Globus pallidus (tissue), 1 donor: ENCODE results near the gene TAT.
"Not testable (repeated sequence)": the region's sequence is repeated elsewhere in the genome, so short reads cannot be mapped to it uniquely, and the experiment has no call there.

Experiments
- DNase-seq: peaks from one replicate; pipeline ENCODE4 v3.0.0-alpha.2; 2015; ENCODE audit warnings: low spot score

TAT gene

DNA sequence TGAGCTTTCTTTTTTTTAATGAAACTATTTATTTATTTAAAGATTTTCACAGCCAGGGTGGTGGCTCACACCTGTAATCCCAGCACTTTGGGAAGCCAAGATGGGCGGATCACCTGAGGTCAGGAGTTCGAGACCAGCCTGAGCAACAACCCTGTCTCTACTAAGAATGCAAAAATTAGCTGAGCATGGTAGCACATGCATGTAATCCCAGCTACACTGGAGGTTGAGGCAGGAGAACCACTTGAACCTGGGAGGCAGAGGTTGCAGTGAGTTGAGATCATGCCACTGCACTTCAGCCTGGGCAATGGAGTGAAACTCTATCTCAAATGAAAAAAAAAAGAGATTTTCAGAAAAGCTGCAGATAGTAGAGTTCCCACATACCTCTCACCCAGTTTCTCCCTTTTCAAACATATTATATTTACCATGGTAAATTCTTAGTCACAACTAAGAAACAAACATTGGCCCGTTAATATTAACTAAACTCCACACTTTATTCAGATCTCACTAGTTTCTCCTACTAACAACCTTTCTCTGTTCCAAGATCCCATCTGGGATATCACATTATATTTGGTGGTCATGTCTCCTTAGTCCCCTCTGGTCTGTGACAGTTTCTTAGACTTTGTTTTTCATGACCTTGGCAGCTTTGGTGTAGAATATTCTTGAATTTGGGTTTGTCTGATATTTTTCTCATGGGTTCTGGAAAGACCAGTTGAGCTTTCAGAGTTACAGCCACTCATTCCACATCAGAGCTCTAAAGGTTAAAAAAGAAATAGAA lies 7.8 kb upstream of the TAT start:
- DNase-seq = no peak

DNA sequence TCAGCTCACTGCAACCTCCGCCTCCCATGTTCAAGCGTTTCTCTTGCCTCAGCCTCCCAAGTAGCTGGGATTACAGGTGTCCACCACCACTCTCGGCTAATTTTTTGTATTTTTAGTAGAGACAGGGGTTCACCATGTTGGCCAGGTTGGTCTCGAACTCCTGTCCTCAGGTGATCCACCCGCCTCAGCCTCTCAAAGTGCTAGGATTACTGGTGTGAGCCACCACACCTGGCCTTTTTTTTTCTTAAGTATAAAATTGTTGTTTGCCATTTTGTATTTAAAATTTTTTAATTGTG lies 5.6 kb upstream of the TAT start:
- not testable (repeated sequence) for DNase-seq

DNA sequence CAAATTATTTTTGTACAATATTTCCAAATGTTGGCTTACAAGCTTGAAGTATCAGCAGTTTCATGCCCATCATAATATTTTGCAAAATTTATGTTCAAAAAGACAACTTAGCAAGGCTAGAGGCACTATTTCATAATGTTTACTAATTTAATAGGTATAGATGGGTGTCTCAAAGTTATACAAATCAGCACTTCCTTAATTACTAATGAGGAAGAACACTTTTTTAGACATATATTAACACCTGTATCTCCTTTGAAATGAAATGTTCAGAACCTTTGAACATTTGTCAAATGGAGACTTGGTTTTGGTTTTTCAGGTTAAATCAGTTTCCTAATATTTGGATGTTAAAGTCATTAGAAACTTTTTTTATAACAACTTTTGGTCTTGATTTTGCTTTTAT lies 2.2 kb downstream of the TAT start:
- no peak for DNase-seq

GRCh38 chr16:71573387-71574094 lies 3.4 kb downstream of the TAT start:
- DNase-seq = no peak

GRCh38 chr16:71572497-71573116 lies 4.3 kb downstream of the TAT start:
- DNase-seq = no peak

GRCh38 chr16:71570144-71570543 lies 6.7 kb downstream of the TAT start:
- no peak for DNase-seq

GRCh38 chr16:71569621-71570020 lies 7.3 kb downstream of the TAT start:
- no peak for DNase-seq

- DNase-seq = no peak
Measured at GRCh38 chr16:71568551-71568950, 8.3 kb downstream of the TAT start.

DNA sequence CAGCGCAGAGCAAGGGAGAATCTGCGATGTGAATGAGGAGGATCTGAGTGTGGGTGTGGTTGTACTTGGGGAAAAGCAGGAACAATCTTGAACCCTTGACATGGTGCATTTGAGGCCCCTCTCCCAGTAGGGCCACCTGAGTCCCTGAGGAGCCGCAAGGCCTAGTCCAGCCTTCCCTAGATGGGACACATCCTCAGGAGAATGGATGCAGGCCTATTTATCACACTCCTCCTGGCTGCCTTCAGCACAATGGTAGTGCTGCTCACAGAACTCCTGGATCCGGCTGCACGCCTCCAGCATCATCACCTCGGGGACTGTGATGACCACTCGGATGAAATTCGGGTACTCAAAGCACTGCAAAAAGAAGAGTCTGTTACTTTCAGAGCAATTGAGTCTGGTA lies 9.0 kb downstream of the TAT start:
- no peak for DNase-seq

GRCh38 chr16:71565812-71566700 lies 10.8 kb downstream of the TAT start:
- no peak for DNase-seq

DNA sequence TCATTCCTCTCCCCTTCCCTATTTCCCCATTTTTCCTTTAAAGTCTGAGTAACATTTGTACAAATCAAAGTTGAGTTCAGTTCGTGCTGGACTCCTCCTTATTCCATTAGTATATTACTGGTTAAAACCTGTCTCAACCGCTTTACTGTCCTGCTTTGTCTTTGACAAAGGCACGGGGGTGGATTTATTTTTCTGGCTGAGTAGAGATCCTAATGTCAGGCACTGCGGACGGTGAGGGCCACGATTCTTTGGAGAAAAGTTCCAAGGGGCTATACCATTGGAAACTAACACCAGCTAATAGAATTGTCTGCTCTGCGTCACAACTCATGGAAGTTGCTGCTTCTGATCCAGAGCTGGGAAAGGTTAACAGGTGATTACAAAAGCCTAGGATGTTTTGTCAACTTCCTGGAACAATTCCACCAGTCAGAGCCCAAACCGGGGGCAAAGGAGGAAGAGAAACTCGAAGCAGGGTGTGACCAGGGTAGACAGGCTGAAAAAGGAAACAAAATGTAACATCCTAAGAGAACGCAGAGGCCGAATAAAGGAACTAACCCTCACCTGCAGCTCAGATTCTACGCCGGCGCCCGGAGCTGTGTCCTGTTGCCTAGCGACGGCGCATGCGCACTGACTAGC lies 12.4 kb downstream of the TAT start:
- DNase-seq = no peak

DNA sequence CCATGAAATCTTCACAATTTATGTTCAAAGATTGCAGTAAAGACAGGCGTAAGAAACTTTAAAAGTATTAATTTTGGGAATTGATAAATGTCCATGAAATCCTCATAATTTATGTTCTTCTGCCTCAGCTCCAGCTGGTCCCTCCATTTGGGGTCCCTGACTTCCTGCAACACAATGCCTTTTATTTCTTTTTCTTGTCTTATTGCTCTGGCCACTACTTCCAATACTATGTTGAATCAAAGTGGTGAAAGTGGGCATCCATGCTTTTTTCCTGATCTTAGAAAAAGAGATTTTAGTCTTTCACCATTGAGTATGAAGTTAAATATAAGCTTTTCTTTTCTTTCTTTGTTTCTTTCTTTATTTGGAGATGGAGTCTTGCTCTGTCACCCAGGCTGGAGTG lies 14.3 kb downstream of the TAT start:
- no peak for DNase-seq

DNA sequence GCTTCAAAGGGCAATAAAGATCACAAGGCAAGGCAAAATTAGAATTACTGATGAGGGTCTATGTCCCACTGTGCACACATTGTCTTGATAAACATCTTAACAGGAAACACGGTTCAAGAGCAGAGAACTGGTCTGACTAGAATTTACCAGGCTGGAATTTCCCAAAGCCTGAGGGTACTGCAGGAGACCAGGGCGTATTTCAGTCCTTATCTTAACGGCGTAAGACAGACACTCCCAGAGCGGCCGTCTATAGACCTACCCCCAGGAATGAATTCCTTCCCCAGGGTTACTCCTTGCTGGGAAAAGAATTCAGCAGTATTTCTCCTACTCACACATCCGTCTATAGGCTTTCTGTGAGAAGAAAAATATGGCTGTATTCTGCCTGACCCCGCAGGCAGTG lies 15.0 kb downstream of the TAT start:
- DNase-seq = not testable (repeated sequence)

DNA sequence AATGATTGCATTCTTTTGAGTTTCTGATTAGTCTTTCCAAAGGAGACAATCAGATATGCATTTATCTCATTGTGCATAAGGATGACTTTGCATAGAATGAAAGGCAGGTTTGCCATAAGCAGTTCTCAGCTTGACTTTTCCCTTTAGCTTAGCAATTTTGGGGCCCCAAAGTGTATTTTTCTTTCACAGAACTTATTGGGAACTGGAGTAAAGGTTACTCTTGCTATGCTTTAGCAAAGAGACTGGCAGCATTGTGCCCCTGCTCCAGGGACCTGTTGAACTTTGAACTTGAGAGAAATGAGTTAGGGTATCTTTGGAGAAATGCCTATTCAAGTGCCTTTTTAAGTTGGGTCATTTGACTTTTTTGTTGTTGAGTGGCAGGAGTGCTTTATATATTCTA lies 17.0 kb downstream of the TAT start:
- DNase-seq = no peak

GRCh38 chr16:71557954-71558582 lies 18.8 kb downstream of the TAT start:
- DNase-seq = no peak

- no peak for DNase-seq
Measured at GRCh38 chr16:71557299-71557698, 19.6 kb downstream of the TAT start.

DNA sequence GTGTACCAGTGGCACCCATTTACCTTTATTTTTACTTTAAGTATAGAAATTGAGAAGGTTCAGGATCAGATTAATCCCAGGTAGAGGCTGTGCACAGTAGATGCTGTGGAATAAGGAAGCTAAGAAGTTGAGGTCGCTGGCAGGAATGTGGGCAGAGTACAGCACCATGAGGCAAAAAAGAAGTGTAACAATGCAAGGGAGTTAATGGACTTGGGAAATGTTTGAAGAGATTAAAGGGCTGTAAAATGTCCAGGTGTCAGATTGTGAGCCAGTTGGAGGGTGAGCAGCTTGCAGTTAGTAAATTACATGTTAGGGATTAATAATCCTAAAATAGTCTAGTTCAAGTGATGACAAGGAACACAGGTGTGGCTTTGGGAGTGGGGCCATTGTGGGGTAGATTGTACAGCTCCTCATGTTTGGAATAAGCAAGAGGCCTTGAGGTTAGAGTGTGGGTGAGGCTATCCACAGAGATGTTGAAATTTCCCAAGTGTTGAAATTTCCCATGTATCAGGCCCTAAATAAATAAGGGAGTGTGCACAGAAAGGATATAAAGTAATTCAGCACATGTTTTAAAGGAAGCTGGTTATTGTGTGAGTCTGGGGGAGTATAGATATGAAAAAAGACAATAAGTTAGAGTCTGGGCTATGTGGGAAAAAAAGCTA lies 21.5 kb downstream of the TAT start:
- no peak for DNase-seq

- DNase-seq = no peak
Measured at GRCh38 chr16:71552698-71553503, 24.0 kb downstream of the TAT start.

DNA sequence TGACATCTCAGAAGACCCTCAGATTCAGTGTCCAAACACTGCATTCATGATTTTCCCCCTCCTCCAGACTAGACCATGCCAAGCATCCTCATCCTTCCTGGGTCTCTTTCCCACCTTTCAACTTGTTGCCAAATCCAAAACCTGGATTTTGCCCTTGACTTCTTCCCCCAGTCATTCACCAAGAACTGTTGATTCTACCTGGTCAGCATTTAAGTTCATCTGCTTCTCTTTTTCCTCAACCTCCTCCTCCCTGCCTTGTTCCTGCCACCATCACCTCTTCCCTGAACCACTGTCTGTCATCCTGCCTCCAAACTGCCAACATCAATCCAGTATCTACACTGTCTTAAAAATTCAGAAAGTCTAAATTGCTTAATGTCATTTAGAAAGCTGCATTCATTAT lies 29.7 kb downstream of the TAT start:
- DNase-seq = no peak

GRCh38 chr16:71542377-71542776 lies 34.5 kb downstream of the TAT start:
- DNase-seq = peak; percentile 2
